Inflammatory macrophage treated with lipopolysaccharide for 4 hours (primary cell): ENCODE results near the gene GPR107.

Source experiments
- DNase-seq: peaks from one replicate; pipeline ENCODE4 v3.0.0-alpha.2; 2020

GPR107 gene

DNA sequence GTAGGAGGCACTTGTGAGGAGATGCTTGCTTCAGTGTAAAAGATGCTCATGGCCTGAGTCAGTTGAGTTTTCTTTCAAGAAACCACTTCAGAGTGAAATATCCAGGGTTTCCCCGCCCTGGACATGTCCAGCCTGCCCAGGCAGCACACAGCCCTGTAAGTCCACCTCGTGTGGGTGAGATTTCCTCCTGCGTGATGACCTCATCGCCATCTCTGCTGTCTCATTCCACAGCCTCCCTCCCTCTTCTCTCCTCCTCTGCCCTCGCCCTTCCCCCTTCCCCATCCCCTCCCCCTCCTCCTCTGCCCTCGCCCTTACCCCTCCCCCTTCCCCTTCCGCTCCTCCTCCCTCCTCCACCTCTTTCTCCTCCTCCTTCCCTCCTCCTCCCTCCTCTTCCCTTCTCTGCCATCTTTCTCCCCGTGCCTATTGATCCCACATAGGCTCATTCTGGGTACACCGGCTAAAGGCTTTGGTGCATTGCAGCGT, 84.5 kb downstream of the GPR107 start:
- DNase-seq, result peak; percentile 93

DNA sequence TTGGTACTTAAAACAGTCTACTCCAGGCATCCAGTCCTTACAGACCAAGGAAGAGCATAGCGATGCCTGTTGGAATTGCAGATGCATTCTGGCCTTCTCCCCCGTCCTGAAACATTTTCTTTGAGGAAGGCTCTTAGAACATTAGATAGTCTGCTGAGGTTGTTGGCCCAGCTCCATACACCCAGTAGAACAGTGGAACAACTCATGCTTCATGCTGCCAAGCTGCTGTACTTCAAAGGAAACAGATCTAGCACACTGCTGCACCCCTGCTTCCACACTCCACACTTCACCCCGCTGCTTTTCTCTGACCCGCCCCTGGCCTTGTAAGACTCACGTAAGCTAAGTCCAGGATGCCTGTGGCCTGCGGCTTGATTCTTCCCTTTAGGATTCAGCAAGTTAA, 85.1 kb downstream of the GPR107 start:
- DNase-seq, result no peak

DNA sequence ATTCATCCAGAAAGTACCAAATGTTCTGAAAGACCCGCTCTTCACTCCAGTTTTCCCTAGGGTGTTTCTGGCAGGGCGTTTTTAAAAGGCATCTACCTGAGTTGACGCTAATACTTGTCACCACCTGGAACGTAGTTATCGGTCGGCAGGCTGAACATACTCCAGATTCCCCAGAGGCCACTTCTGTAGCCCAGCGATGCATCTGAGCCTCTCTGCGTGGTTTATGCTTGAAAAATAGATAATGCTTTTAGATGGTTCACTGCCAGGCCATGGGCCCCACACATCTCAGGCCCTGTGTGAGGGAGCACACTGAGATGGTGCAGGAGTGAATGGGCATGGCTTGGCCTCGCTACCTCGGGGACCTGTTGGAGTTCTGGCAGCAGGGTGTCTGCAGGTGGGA, 85.5 kb downstream of the GPR107 start:
- no peak for DNase-seq

DNA sequence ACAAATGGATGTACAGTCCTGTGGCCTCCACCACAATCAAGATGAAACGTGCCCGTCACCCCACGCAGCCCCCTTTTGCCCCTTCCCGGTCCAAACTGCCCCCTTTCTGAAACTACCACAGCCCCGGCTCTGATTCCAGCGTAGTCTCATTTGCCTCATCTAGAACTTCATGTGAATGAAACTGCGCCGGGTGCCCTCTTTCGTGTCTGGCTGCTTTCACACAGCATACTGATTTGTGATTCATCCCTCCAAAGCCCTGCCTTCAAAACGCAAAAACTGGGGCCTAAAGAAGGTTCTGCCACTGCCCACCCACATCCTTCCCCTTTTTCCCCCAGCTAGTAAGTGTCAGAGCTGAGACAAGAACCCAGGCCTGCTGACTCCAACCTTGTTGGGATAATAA, 87.0 kb downstream of the GPR107 start:
- DNase-seq, result peak; percentile 80

DNA sequence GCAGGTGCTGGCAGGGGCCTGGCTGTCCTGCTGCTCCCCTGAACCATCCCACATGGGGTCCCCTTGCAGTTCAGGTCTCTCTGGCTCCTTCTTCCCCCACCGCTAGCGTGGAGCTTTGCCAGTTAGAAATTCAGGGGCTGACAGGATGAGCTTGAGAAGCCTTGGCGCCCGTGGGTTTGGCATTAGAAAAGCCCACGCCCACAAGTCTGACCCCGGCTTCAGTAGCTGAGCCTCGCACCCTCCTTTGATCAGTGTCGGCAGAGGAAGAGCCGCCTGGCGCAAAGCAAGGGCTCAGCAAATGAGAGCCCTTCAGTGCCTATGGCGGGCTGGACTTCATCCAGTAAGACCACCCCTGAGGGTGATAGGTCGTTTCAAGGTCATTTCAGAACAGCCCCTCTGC, 88.3 kb downstream of the GPR107 start:
- no peak for DNase-seq

DNA sequence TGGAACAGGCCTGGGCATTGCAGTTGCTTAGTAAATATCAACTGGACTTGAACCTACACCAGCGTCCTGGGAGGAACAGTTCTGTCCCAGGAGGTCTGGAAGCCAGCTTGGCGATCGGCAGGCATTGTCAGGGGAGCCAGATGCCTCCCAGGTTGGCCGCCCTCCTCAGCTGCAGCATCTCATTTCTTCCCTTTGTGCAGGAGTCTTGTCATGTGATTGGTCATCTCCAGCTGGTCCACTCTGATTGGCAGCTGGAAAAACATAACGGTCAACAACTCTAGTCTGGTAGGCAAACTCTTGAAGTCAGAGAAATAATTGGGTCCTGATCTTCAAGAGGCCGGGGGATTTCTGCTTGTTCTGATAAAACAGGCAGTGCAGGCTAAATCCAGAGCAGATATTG, 88.9 kb downstream of the GPR107 start:
- no peak for DNase-seq

DNA sequence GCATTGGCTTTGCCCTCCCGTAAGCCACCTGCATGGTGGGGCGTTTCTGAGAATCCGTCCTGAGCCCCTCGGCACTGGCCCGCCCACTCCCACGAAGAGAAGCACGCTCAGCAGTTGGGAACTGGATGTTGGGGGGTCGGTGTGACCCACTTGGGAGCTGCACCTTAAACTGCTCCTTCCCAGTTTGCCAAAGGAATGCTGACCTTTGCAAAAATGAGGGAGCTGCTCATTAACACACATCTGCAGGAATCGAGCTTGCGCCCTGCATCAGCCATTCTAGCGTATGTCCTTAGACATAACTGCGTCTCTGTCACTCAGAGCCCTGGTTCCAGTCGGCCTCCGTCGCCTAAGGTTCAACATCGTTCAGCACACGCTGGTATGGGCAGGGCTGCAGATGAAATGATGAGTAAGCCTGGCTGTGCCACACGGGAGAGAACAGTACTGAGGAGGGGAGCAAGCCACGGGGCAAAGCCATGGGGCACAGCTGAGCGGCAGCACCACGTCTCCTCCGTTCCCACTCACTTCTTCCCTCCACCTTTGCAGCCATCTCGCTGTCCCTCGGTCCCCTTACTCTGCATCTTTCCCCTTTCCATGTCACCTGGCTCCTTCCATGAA, 89.7 kb downstream of the GPR107 start:
- no peak for DNase-seq

DNA sequence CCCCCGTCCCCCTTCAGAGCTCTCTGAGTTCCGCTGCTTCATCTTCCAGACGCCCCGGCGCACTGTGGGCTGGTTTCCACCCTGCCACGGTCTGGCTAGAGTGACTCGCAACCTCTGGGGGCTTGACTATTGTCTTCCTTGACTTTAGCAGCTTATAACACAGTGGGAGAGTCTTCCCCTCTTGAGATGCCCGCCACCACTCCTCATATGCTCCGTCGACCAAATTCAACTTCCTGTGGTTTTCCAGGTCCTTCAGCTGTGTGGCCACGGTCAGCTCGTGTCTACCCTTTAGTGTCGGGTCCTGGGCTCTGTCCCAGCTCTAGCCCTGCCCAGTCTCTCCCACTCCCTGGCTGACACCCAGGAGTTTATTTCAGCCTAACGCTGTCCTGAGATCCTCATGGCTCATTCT, 90.3 kb downstream of the GPR107 start:
- no peak for DNase-seq

DNA sequence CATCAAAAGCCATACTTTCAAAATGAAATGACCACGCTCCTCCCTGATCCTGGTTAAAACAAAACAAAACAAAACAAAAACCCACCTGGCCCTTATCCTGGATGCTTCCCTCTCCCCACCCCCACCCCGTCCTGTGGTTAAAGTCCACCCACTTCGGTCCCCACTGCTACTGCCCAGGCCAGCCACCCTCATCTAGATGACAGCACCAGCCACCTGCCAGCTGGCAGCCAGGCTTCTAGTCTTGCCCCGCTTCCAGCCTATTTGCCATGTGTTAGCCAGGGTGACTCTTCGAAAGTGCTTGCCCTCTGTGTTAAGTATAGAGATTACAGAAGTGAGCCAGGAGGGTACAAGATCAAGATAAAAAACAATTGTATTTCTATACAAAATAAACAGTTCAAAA, 91.0 kb downstream of the GPR107 start:
- no peak for DNase-seq

DNA sequence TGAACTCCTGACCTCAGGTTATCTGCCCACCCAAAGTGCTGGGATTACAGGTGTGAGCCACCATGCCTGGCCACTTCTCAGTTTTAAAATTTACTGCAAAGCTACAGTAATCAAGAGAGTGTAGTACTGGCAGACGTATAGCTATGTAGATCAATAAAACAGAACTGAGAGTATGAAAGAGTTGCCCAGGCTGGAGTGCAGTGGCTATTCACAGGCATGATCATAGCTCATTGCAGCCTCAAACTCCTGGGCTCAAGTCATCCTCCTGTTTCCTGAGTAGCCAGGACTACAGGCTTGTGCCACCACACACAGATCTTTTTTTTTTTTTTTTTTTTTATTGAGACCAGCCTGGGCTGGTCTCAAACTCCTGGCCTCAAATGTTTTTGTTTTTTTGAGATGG, 92.0 kb downstream of the GPR107 start:
- no peak for DNase-seq

DNA sequence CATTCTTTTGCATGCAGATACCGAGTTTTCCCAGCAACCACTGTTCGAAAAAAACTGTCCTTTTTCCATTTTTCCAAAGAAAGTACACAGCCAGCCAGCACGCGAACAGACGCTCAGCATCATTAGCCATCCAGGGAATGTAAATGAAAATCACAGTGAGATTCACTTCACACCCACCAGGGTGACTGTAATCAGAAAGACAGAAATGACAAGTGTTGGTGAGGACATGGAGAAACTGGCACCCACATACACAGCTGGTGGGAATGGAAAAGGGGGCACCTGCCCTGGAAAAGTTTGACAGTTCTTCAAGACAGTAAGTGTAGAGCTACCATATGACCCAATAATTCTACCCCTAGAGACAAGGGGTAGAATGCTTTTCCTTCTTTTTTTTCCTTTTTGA, 93.5 kb downstream of the GPR107 start:
- no peak for DNase-seq

DNA sequence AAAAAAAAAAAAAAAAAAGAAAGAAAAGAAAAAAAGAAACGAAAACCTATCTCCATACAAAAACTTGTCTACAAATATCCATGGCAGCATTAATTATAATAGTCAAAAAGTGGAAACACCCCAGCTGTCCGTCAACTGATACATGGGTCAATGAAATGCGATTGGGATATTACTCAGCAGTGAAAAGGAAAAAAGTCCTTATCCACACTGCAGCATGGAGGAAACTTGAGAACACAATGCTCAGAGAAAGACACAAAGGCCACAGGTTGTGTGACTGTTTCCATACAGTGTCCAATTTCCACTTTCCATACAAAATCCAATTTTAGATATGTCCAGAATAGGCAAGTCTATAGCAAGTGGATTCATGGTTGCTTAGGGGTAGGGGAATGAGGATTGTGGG, 94.2 kb downstream of the GPR107 start:
- DNase-seq, result no peak

DNA sequence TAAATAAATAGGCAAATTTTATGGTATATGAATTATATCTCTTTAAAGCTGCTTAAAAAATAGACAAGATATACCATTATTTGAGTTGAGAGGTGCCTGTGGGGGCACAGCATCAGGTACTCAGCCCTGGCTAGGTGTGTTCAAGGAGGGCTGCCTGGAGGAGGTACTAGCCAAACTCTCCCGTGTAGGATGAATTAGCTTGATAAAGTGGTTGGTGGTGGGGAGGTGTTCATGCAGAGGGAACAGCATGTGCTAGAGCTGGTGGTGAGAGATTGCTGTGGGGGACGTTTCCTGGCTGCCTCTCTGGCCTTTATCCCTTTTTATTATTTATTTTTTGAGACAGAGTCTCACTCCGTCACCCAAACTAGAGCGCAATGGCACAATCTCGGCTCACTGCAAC, 95.3 kb downstream of the GPR107 start:
- DNase-seq, result no peak

DNA sequence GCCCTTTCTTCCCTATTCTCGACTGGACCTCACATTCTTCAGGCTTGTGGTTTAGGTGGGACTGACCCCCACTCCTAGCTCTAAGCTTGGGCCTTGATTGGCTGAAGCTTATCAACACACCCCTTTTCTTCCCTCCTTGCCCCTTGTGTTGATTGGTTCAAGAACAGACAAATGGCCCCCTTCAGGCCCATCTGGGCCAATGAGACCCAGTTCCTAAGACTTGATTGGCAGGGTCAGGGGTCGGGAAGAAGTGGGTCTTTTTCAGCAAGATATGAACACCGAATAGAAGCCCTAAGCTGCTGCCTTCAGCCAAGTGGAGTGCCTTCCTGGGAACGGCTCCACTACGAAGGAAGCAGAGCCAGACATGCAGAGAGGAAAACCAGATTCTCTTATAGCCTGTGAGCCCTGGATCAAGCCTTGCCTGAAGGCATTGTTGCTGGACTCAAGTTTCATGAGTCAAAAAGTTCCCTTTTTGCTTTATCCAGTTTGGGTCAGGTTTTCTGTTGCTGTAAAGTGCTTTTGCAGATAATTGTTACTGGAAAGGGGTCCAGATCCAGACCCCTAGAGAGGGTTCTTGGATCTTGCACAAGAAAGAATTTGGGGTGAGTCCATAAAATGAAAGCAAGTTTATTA, 96.1 kb downstream of the GPR107 start:
- no peak for DNase-seq

DNA sequence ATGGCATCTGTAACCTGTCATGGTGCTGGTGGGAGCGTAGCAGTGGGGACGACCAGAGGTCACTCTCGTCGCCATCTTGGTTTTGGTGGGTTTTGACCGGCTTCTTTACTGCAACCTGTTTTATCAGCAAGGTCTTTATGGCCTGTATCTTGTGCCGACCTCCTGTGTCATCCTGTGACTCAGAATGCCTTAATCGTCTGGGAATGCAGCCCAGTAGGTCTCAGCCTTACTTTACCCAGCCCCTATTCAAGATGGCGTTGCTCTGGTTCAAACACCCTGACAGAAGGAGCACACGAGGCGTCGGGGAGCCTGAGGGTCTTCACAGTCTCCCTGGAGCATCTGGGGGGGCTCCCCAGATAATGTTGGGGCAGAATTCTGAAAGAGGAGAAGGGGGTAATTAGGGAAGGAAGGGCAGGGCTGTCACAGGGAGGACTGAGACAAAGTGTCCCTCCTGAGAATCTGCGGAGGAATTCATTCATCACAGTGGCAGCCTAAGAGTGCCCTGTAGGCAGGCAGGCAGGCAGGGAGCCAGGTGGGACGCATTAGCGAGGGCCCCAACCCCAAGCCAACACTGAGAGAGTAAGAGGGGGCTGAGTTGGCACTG, 97.2 kb downstream of the GPR107 start:
- DNase-seq, result no peak

DNA sequence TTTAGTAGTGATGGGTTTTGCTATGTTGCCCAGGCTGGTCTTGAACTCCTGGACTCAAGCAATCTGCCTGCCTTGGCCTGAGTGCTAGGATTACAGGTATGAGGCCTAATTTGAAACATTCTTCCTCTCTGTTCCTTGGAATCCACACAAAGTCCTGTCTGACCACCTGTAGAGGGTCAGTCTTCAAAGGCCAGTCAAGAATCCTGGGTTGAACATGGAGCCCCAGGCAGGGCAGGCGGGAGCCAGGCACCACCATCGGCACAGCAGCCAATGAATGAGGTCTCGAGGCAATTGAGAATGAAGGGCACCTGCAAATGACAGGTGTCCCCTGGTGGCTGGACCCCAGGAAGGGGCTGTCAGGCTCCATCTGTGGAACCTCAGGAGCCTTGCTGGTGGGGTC, 101.1 kb downstream of the GPR107 start:
- no peak for DNase-seq

DNA sequence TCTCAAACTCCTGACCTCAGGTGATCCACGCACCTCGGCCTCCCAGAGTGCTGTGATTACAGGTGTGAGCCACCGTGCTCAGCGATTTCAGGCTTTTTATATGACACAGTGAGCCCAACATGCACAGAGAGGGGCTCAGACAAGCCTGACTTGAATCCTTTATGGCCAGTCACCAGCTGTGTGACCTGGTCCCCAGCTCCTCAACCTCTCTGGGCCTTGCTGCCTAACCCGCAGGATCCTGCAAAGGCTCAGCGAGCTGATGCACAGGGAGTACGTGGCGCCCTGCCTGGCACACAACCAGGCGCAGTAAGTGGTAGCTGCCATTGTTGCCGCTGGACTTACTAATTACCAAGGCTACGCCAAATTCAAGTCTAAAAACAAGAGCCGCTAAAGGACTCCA, 101.9 kb downstream of the GPR107 start:
- DNase-seq, result no peak

DNA sequence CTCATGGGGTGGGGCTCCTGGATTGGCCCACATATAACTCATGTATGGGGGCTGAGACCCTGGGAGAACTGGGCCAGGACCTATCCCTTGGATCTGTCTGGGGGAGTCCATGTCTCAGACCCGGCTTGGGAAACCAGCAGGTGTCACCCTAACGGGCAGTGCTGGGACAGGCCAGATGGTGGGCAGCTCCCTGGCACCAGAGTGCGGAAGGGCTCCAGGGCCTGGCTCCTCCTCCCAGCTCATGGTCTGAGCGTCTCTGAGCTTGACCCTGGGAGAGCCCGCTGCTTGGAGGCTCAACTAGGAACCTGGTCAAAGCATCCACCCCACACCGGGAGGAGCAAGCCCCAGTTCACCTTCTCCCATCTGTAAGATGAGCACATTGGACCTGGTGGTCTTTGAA, 103.0 kb downstream of the GPR107 start:
- no peak for DNase-seq

DNA sequence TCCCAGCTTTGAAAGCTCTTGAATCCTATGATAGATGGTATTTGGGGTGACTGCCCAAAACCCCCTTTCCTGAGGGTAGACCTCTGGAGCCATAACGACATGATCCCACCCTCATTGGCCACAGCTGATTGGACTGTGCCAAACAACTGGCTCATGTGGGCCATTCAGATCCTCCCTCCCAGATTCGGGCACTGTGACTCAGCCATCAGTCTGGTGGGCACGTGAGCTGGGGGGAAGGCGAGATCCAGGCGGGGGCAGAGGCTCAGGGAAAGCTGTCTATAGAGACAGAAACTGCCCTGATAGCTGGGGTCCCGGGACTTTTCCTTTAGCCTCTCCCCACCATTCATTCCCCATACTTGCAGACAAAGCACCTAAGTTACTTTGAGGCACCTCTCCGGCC, 103.4 kb downstream of the GPR107 start:
- no peak for DNase-seq

DNA sequence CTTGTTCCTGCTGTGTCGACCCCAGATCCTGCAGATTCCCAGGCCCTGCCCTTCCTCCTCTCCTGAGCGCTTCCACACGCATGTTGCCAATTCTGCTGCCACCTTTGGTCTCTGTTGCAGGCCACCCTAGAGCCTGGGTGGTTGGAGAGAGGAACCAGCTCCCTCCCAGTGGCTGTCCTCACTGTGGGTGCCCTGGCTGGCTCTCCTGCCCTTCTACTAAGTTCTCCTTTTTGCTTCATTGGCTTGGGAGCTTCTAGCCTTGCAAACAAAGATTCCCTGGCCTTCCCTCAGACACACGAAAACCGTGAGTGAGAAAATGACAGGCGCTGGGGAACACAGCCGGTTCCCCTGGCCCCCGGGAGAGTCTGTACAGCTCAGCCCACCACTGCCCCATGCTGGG, 104.3 kb downstream of the GPR107 start:
- no peak for DNase-seq

DNA sequence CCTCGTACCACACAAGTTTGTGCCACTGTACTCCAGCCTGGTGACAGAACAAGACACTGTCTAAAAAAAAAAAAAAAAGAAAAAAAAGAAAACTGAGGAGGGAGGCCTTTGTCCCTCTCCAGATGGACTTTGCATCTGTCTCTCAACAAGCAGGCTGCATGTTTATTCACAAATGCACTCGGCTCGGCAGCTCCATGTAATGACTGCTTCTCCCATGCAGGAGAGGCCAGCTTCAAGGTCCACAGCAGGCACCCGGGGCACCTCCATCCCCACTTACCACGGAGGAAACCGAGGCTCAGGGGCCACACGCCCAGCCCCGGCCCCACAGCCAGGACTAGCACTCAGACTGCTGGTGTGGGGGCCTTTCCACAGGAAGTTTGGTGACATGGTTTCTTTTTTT, 105.4 kb downstream of the GPR107 start:
- DNase-seq, result no peak

DNA sequence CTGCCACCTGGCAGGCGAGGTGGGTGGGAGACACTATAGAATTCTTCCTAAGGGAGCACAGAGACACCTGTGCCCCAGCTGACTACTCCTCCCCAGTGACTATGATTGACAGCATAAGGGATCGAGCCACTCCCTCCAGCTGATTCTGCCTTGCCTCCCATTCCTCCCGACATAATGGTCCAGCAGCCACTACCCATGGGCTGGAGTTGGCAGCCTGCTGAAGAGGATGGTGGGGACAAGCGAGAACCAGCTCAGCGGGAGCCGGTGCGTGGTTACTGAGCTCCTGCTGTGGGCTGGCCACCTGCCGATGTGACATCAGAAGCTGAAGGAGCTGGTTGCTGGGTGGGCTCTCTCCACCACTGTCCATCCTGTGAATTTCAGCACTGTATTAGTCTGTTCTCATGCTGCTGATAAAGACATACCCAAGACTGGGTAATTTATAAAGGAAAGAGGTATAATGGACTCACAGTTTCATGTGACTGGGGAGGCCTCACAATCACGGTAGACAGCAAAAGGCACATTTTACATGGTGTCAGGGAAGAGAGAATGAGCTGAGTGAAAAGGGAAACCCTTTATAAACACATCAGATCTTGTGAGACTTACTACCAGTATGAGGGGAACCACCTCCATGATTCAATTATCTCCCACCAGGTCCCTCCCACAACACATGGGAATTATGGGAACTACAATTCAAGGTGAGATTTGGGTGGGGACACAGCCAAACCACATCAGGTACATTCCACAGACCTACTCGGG, 106.4 kb downstream of the GPR107 start:
- no peak for DNase-seq

DNA sequence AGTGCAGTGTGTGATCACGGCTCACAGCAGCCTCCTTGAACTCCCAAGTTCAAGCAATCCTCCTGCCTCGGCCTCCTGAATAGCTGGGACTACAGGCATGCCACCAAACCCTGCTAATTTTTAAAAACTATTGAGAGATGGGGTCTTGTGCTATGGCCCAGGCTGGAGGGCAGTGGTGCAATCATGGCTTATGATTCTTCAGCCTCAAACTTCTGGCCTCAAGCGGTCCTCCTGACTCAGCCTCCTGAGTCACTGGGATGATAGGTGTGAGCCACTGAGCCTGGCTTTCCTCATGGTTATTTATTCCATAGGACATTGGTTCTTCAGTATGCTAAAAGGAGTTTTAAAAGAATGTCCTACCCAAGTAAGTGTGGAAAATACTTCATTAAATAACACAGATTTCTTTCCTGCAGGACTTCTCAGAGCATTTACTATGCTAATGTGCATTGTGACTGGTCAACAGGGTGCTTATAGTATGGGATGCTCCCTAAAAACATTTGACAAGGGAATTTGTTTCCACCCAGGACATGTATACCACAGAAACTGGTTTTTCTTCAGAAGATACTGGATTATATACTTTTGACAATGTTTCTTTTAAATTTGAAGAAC, 107.3 kb downstream of the GPR107 start:
- no peak for DNase-seq

DNA sequence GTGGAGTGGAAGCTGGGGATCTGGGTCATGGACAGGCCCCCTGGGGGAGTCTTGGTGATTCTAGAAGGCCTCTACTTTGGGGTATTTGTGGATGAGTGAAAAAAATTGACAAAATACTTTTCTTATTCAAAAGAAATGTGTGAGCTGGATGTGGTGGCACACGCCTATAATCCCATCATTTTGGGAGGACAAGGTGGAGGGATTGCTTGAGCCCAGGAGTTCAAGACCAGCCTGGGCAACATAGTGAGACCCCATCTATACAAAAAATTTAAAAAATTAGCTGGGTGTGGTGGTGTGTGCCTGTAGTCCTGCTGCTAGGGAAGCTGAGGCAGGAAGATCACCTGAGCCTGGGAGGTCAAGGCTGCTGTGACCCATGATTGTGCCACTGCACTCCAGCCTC, 111.9 kb downstream of the GPR107 start:
- DNase-seq, result no peak
